IMR-90 (cell line): ENCODE measurements around the gene NSF. TPM values are rescaled to one million over a fixed set of nuclear protein-coding genes. Genes with fewer than 3 reads are reported as not detected.

Experiments
- ATAC-seq: fragments of 200-7000 bp; cut with Tn5 transposase; 2 replicates; pipeline ENCODE4 v1.9.1; 2020; ENCODE audit warnings: low read depth, mild to moderate bottlenecking, moderate library complexity
- BruUV-seq: library from RNA; stranded (reverse); fragments of 400-500 nt; replicated peaks from 2 replicates; lab custom pipeline; 2021; lab: Mats Ljungman, UMichigan
- CTCF ChIA-PET: fragments of 300-600 bp; formaldehyde crosslinking; extraction: SDS; loops from one replicate; lab custom pipeline; 2021; ENCODE audit warnings: antibody characterized with exemption; lab: Yijun Ruan, JAX
- POLR2A ChIA-PET: fragments of 300-600 bp; sonication (Branson Sonifier 250); formaldehyde crosslinking; loops from one replicate; lab custom pipeline; 2022; ENCODE audit warnings: antibody characterized with exemption; ENCODE audit not compliant: unreplicated experiment; lab: Charles Lee
- DNase-seq: peaks from one replicate; pipeline ENCODE4 v3.0.0; 2013
- H2AFZ ChIP-seq: replicated peaks from 2 replicates; pipeline ENCODE3; 2013; ENCODE audit warnings: low read length, mild to moderate bottlenecking; ENCODE audit not compliant: poor library complexity
- H2AK5ac ChIP-seq: 2 replicates; pipeline ENCODE4 v1.6.1; 2013; ENCODE audit warnings: low read depth, low read length, inconsistent platforms
- H2AK9ac ChIP-seq: replicated peaks from 2 replicates; pipeline ENCODE3; 2013; ENCODE audit warnings: mild to moderate bottlenecking, low read depth, low read length, moderate library complexity; ENCODE audit not compliant: poor library complexity
- H2BK120ac ChIP-seq: 2 replicates; pipeline ENCODE4 v1.6.1; 2013; ENCODE audit warnings: low read depth, low read length, inconsistent platforms
- H2BK15ac ChIP-seq: 3 replicates; pipeline ENCODE4 v1.6.1; 2013; ENCODE audit warnings: low read depth, low read length, inconsistent platforms
- H2BK20ac ChIP-seq: 2 replicates; pipeline ENCODE4 v1.6.1; 2013; ENCODE audit warnings: low read depth, mild to moderate bottlenecking, inconsistent platforms, low read length, moderate library complexity
- H2BK5ac ChIP-seq: 2 replicates; pipeline ENCODE4 v1.6.1; 2013; ENCODE audit warnings: mild to moderate bottlenecking, low read depth, low read length, inconsistent platforms; ENCODE audit not compliant: poor library complexity, severe bottlenecking
- H3K14ac ChIP-seq: replicated peaks from 2 replicates; pipeline ENCODE4 v1.6.1; 2013; ENCODE audit warnings: low read depth, low read length, inconsistent platforms
- H3K18ac ChIP-seq: 2 replicates; pipeline ENCODE4 v1.6.1; 2013; ENCODE audit warnings: low read depth, low read length, control low read depth
- H3K23ac ChIP-seq: 2 replicates; pipeline ENCODE4 v1.6.1; 2013; ENCODE audit warnings: low read depth, low read length, inconsistent platforms
- H3K27ac ChIP-seq: 2 replicates; pipeline ENCODE4 v1.5.1; 2013; ENCODE audit warnings: mild to moderate bottlenecking, control low read depth, low read length; ENCODE audit not compliant: insufficient read depth
- H3K27me3 ChIP-seq: 2 replicates; pipeline ENCODE4 v1.6.1; 2013; ENCODE audit warnings: low read length; ENCODE audit not compliant: control insufficient read depth, insufficient read depth
- H3K36me3 ChIP-seq: 2 replicates; pipeline ENCODE4 v1.6.1; 2013; ENCODE audit warnings: low read length, mixed read lengths; ENCODE audit not compliant: control insufficient read depth, insufficient read depth
- H3K4ac ChIP-seq: 2 replicates; pipeline ENCODE4 v1.6.1; 2013; ENCODE audit warnings: low read depth, low read length, inconsistent platforms
- H3K4me1 ChIP-seq: 2 replicates; pipeline ENCODE4 v1.6.1; 2013; ENCODE audit warnings: low read length, mixed read lengths; ENCODE audit not compliant: control insufficient read depth, insufficient read depth
- H3K4me2 ChIP-seq: 2 replicates; pipeline ENCODE4 v1.6.1; 2013; ENCODE audit warnings: low read depth, mild to moderate bottlenecking, control low read depth, low read length, moderate library complexity
- H3K4me3 ChIP-seq: 2 replicates; pipeline ENCODE4 v1.5.1; 2013; ENCODE audit warnings: low read depth, mild to moderate bottlenecking, control low read depth, low read length, moderate library complexity; ENCODE audit not compliant: insufficient read depth
- H3K56ac ChIP-seq: 2 replicates; pipeline ENCODE4 v1.6.1; 2013; ENCODE audit warnings: low read length, inconsistent platforms; ENCODE audit not compliant: insufficient read depth; ENCODE audit errors: extremely low read depth
- H3K79me1 ChIP-seq, 2 experiments: 2 replicates each; pipeline ENCODE4 v1.6.1; 2013; ENCODE audit warnings: low read length in 2 of 2, inconsistent platforms in 1 of 2, low read depth in 1 of 2
- H3K9ac ChIP-seq: 2 replicates; pipeline ENCODE4 v1.6.1; 2013; ENCODE audit warnings: low read depth, low read length, control low read depth
- H3K9me1 ChIP-seq: 2 replicates; pipeline ENCODE4 v1.6.1; 2013; ENCODE audit warnings: low read length, inconsistent platforms; ENCODE audit not compliant: insufficient read depth
- H3K9me3 ChIP-seq: 2 replicates; pipeline ENCODE4 v1.6.1; 2013; ENCODE audit warnings: low read length; ENCODE audit not compliant: control insufficient read depth, insufficient read depth
- H4K20me1 ChIP-seq: 2 replicates; pipeline ENCODE4 v1.6.1; 2013; ENCODE audit warnings: low read length, inconsistent platforms; ENCODE audit not compliant: insufficient read depth
- H4K5ac ChIP-seq: 2 replicates; pipeline ENCODE4 v1.6.1; 2013; ENCODE audit warnings: mild to moderate bottlenecking, low read depth, low read length, control low read depth
- H4K8ac ChIP-seq, 2 experiments: 2 replicates each; pipeline ENCODE4 v1.6.1; 2013; ENCODE audit warnings: low read depth in 2 of 2, low read length in 2 of 2, control low read depth in 1 of 2, inconsistent platforms in 1 of 2
- H4K91ac ChIP-seq: 2 replicates; pipeline ENCODE4 v1.6.1; 2013; ENCODE audit warnings: low read depth, low read length, inconsistent platforms; ENCODE audit not compliant: insufficient read depth
- BHLHE40 ChIP-seq: fragments of 150-350 bp; IDR thresholded peaks from 2 replicates; pipeline ENCODE4 v1.6.1; 2016; ENCODE audit warnings: mild to moderate bottlenecking, low read depth, low read length
- CEBPB ChIP-seq: IDR thresholded peaks from 2 replicates; pipeline ENCODE4 v1.6.1; 2012; ENCODE audit warnings: low read depth, low read length, improper control_type of control experiment
- CHD1 ChIP-seq: IDR thresholded peaks from 2 replicates; pipeline ENCODE4 v1.6.1; 2012; ENCODE audit warnings: low read depth, low read length, improper control_type of control experiment
- FOS ChIP-seq: fragments of 150-350 bp; IDR thresholded peaks from 2 replicates; pipeline ENCODE4 v1.6.1; 2016; ENCODE audit warnings: low read depth, low read length
- MAZ ChIP-seq: IDR thresholded peaks from 2 replicates; pipeline ENCODE4 v1.6.1; 2012; ENCODE audit warnings: low read depth, mild to moderate bottlenecking, low read length, improper control_type of control experiment, moderate library complexity, borderline replicate concordance
- MXI1 ChIP-seq: IDR thresholded peaks from 2 replicates; pipeline ENCODE4 v1.6.1; 2012; ENCODE audit warnings: low read depth, mild to moderate bottlenecking, low read length, moderate library complexity, borderline replicate concordance
- POLR2A ChIP-seq: IDR thresholded peaks from 2 replicates; pipeline ENCODE4 v1.6.1; 2012; ENCODE audit warnings: mild to moderate bottlenecking, low read depth, low read length
- SMC3 ChIP-seq: fragments of 150-350 bp; IDR thresholded peaks from 2 replicates; pipeline ENCODE4 v1.6.1; 2016; ENCODE audit warnings: low read depth, mild to moderate bottlenecking, antibody characterized with exemption, low read length, moderate library complexity
- WGBS, 2 experiments: methylation state at CpG; one replicate each; pipeline versions ENCODE4 v1.1.5 to v1.1.7; 2013; ENCODE audit warnings: missing lambda C conversion rate in 2 of 2; ENCODE audit not compliant: insufficient read length in 1 of 2; ENCODE audit errors: extremely low coverage in 2 of 2; 5-methylcytosine and 5-hydroxymethylcytosine counted together
- dilution Hi-C: fragments of 300-500 bp; cut with HindIII; formaldehyde crosslinking; loops from one replicate; pipeline ENCODE4 v1.14.3; 2018; ENCODE audit warnings: low sequenced_read_pairs; ENCODE audit not compliant: unreplicated experiment
- in situ Hi-C: fragments of 300-500 bp; cut with MboI; formaldehyde crosslinking; loops from 3 replicates; pipeline ENCODE4 v1.14.3; 2019; ENCODE audit warnings: low sequenced_read_pairs, inconsistent platforms, mixed read lengths
- intact Hi-C: fragments of 100-400 bp; cut with micrococcal nuclease; formaldehyde crosslinking; loops from 2 replicates; pipeline ENCODE4 v1.10.0; 2022
- polyA plus RNA-seq, 3 experiments: library from polyadenylated mRNA; depleted of rRNA; stranded (reverse); fragments of >200 nt; gene quantifications; 2 replicates each; pipeline ENCODE4 v1.2.3, GENCODE V29; 2012; ENCODE audit warnings: low replicate concordance in 1 of 3
- total RNA-seq: library from RNA; depleted of rRNA; stranded (reverse); fragments of >200 nt; gene quantifications from 2 replicates; pipeline ENCODE4 v1.2.3, GENCODE V29; 2012
- TF ChIP-seq, protein P1 (sequence below): fragments of 150-350 bp; IDR thresholded peaks from 2 replicates; pipeline ENCODE4 v1.6.1; 2016; ENCODE audit warnings: low read depth, mild to moderate bottlenecking, low read length, moderate library complexity, borderline replicate concordance

The NSF gene
- total and polyA plus RNA-seq, 2 of the 4 experiments (the other 2 are of a cell fraction) = 38.9 to 110 TPM

DNA sequence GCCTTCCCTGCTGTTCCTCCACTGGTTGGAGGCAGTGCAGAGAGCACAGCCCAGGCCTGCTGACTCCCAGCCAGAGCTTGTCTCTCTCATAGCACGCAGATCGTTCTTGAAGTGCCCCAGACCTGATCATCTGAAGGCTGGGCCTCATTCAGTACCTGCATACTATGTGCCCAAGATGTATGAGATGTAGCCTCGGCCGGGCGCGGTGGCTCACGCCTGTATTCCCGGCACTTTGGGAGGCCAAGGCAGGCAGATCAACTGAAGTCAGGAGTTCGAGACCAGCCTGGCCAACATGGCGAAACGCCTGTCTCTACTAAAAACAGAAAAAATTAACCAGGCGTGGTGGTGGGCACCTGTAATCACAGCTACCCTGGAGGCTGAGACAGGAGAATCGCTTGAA lies 197.0 kb downstream of the NSF start:
- Histone ChIP-seq H3K36me3 (no peaks in the 10 kb centered on the region), H3K4me3 (no peak overlapping the region), H3K4ac (no peak overlapping the region), H4K20me1 (no peaks in the 10 kb centered on the region), H3K56ac (no peak overlapping the region), H3K14ac (no peak overlapping the region), H2AK9ac (no peak overlapping the region), H2AK5ac (no peak overlapping the region), H2BK15ac (no peak overlapping the region), H2BK20ac (no peak overlapping the region), H3K27me3 (peaks cover 52% of the 10 kb centered on the region), H2BK5ac (no peak overlapping the region), H2BK120ac (no peak overlapping the region), H4K91ac (no peak overlapping the region), H3K9me1 (no peaks in the 10 kb centered on the region), H3K79me1 (no peaks in the 10 kb centered on the region), H3K9me3 (peaks cover 12% of the 10 kb centered on the region), H3K23ac (no peak overlapping the region), H3K9ac (no peak overlapping the region), H4K8ac (no peak overlapping the region), H3K4me2 (no peak overlapping the region), H3K4me1 (no peaks in the 10 kb centered on the region), H3K18ac (no peak overlapping the region), H4K5ac (no peak overlapping the region), H2AFZ (no peak overlapping the region), H3K27ac (no peak overlapping the region)
- ATAC-seq (no peak), DNase-seq (no peak)
- ChIA-PET POLR2A (no interaction called here), CTCF (no interaction called here)
- BruUV-seq = no TSS peak
- intact Hi-C loops (no loop called here), dilution Hi-C loops (no loop called here), in situ Hi-C loops (no loop called here)
- TF ChIP-seq CHD1 (no peak), MAZ (no peak), MXI1 (no peak), CEBPB (no peak), SMC3 (no peak), BHLHE40 (no peak), POLR2A (no peak), FOS (no peak)
- TF ChIP-seq, protein P1, sequence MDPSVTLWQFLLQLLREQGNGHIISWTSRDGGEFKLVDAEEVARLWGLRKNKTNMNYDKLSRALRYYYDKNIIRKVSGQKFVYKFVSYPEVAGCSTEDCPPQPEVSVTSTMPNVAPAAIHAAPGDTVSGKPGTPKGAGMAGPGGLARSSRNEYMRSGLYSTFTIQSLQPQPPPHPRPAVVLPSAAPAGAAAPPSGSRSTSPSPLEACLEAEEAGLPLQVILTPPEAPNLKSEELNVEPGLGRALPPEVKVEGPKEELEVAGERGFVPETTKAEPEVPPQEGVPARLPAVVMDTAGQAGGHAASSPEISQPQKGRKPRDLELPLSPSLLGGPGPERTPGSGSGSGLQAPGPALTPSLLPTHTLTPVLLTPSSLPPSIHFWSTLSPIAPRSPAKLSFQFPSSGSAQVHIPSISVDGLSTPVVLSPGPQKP = no peak
- WGBS, 2 experiments = 85% methylated on average over 8 of the region's 13 CpGs; no CpG with 5 or more reads in 1 of the 2 experiments
